ENCODE data around the gene GSDME. TPM values are rescaled to one million over a fixed set of nuclear protein-coding genes. Genes with fewer than 3 reads are reported as not detected.
A peak's percentile ranks its signal among the peaks of the same experiment; 100 is the strongest.

The GSDME gene
- total RNA-seq, 4 donors from 2014 or later = 10.2 to 30.2 (median 16.4) TPM

- H3K27me3 ChIP-seq = no peaks in the 10 kb centered on the region
- no peak for DNase-seq
- H3K36me3 ChIP-seq = no peaks in the 10 kb centered on the region
- H3K9me3 ChIP-seq = no peaks in the 10 kb centered on the region
- H3K4me3 ChIP-seq (replicated peaks in 1 of 3) = no peak overlapping the region
- intact Hi-C loops (cut with DNase I) = no loop called here
- WGBS, 2 donors = 85 to 89% methylated on average over 9 of the region's 9 CpGs
- no peaks in the 10 kb centered on the region for H3K4me1 ChIP-seq
- no peak overlapping the region for H3K27ac ChIP-seq
- TF ChIP-seq POLR2A (IDR thresholded peaks at IDR 0.05) (no peak), CTCF (IDR thresholded peaks at IDR 0.05) (no peak)
These were observed 36.9 kb upstream of the GSDME start for GRCh38 chr7:24793982-24794648.

- Histone ChIP-seq H3K36me3 (no peaks in the 10 kb centered on the region), H3K27me3 (no peaks in the 10 kb centered on the region), H3K4me1 (no peaks in the 10 kb centered on the region), H3K27ac (no peak overlapping the region), H3K4me3 (replicated peaks in 1 of 3) (no peak overlapping the region), H3K9me3 (no peaks in the 10 kb centered on the region)
- no peak for DNase-seq
- TF ChIP-seq POLR2A (IDR thresholded peaks at IDR 0.05) (no peak), CTCF (IDR thresholded peaks at IDR 0.05) (no peak)
- intact Hi-C loops (cut with DNase I) = no loop called here
- WGBS, 2 donors = 91 to 96% methylated on average over 10 of the region's 10 CpGs
These were observed 31.8 kb upstream of the GSDME start for GRCh38 chr7:24788961-24789576.

GRCh38 chr7:24788075-24788474 lies 30.8 kb upstream of the GSDME start:
- H3K27ac ChIP-seq = no peak overlapping the region
- H3K4me3 ChIP-seq (replicated peaks in 1 of 3) = no peak overlapping the region
- H3K36me3 ChIP-seq = no peaks in the 10 kb centered on the region
- 93 to 94% methylated on average over 9 of the region's 9 CpGs for WGBS, 2 donors
- no peaks in the 10 kb centered on the region for H3K27me3 ChIP-seq
- no peaks in the 10 kb centered on the region for H3K9me3 ChIP-seq
- H3K4me1 ChIP-seq = no peaks in the 10 kb centered on the region
- peak in 1 of 6 experiments; percentile 12 for TF ChIP-seq CTCF (IDR thresholded peaks at IDR 0.05)
- no peak for TF ChIP-seq POLR2A (IDR thresholded peaks at IDR 0.05)
- no peak for DNase-seq
- intact Hi-C loops (cut with DNase I) = no loop called here

GRCh38 chr7:24786941-24787340 lies 29.7 kb upstream of the GSDME start:
- Histone ChIP-seq H3K36me3 (no peaks in the 10 kb centered on the region), H3K4me1 (no peaks in the 10 kb centered on the region), H3K27ac (no peak overlapping the region), H3K27me3 (no peaks in the 10 kb centered on the region), H3K4me3 (replicated peaks in 1 of 3) (no peak overlapping the region), H3K9me3 (no peaks in the 10 kb centered on the region)
- TF ChIP-seq CTCF (IDR thresholded peaks at IDR 0.05) (no peak), POLR2A (IDR thresholded peaks at IDR 0.05) (no peak)
- peak; percentile 11 to 34 for DNase-seq
- WGBS, 2 donors = 75 to 79% methylated on average over 5 of the region's 5 CpGs
- intact Hi-C loops (cut with DNase I) = no loop called here

GRCh38 chr7:24786306-24786705 lies 29.0 kb upstream of the GSDME start:
- intact Hi-C loops (cut with DNase I) = no loop called here

More at GRCh38 chr7:24786306-24786705, 29.0 kb upstream of the GSDME start:
- H3K27me3 ChIP-seq = no peaks in the 10 kb centered on the region
- H3K36me3 ChIP-seq = no peaks in the 10 kb centered on the region
- H3K4me3 ChIP-seq (replicated peaks in 1 of 3) = no peak overlapping the region
- TF ChIP-seq POLR2A (IDR thresholded peaks at IDR 0.05) (no peak), CTCF (IDR thresholded peaks at IDR 0.05) (no peak)
- no peaks in the 10 kb centered on the region for H3K4me1 ChIP-seq
- WGBS, 2 donors = 88 to 95% methylated on average over 4 of the region's 4 CpGs
- no peak for DNase-seq
- no peaks in the 10 kb centered on the region for H3K9me3 ChIP-seq
- H3K27ac ChIP-seq = no peak overlapping the region
